Skeletal muscle satellite cell (primary cell): ENCODE data around the gene SPON1.

Experiments
- H3K27me3 ChIP-seq: 2 replicates; pipeline ENCODE4 v1.7.0; 2013; ENCODE audit warnings: low read length; ENCODE audit not compliant: control insufficient read depth, insufficient read depth
- H3K36me3 ChIP-seq: 2 replicates; pipeline ENCODE4 v1.7.0; 2013; ENCODE audit warnings: mild to moderate bottlenecking, control low read depth, low read length; ENCODE audit not compliant: insufficient read depth
- H3K4me1 ChIP-seq: 2 replicates; pipeline ENCODE4 v1.7.0; 2013; ENCODE audit warnings: low read length; ENCODE audit not compliant: control insufficient read depth, insufficient read depth
- H3K4me2 ChIP-seq: 2 replicates; pipeline ENCODE4 v1.7.0; 2013; ENCODE audit warnings: mild to moderate bottlenecking, low read length
- H3K4me3 ChIP-seq: 2 replicates; pipeline ENCODE4 v1.7.0; 2013; ENCODE audit warnings: low read length
- H3K9ac ChIP-seq: 2 replicates; pipeline ENCODE4 v1.7.0; 2013; ENCODE audit warnings: mild to moderate bottlenecking, low read depth, low read length, moderate library complexity
- H3K9me3 ChIP-seq: replicated peaks from 2 replicates; pipeline ENCODE4 v1.7.0; 2013; ENCODE audit warnings: mild to moderate bottlenecking, control low read depth, low read length

Gene SPON1

DNA sequence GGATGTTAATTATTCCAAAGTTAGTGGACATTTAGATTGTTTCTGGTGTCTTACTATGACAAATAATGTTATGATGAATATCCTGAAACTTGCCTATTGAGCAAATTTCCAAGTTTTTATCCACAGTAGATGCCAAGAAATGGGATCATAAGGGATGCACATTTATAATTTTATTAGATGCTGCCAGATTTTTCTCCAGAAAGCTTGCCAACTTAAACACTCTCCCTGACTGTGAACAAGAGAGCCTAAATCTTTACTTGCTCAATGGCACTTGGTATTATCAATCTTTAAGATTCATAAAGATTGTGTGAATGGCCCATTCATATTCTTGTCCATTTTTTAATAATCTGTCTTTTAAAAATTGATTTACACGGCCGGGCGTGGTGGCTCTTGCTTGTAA is 82.4 kb downstream of the SPON1 start:
- H3K9me3 ChIP-seq: no peaks in the 10 kb centered on the region
- no peak overlapping the region for H3K9ac ChIP-seq
- no peaks in the 10 kb centered on the region for H3K4me1 ChIP-seq
- peaks cover 15% of the 10 kb centered on the region for H3K27me3 ChIP-seq
- H3K4me3 ChIP-seq: no peak overlapping the region
- H3K4me2 ChIP-seq: no peak overlapping the region
- no peaks in the 10 kb centered on the region for H3K36me3 ChIP-seq

DNA sequence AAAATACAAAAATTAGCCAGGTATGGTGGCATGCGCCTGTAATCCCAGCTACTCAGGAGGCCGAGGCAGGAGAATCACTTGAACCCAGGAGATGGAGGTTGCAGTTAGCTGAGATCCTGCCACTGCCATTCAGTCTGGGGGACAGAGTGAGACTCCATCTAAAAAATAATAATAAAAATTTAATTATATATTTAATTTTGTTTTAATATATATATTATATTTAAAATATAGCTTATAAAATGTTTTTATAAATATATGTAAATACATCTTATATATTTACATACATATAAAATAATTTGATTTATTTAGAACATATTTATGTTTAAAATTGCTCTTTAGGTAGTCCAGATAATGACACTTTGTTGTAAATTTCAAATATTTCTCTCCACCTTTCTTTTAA is 82.9 kb downstream of the SPON1 start:
- Histone ChIP-seq H3K36me3 (no peaks in the 10 kb centered on the region), H3K4me2 (no peak overlapping the region), H3K9me3 (no peaks in the 10 kb centered on the region), H3K27me3 (peaks cover 15% of the 10 kb centered on the region), H3K4me3 (no peak overlapping the region), H3K4me1 (no peaks in the 10 kb centered on the region), H3K9ac (no peak overlapping the region)

DNA sequence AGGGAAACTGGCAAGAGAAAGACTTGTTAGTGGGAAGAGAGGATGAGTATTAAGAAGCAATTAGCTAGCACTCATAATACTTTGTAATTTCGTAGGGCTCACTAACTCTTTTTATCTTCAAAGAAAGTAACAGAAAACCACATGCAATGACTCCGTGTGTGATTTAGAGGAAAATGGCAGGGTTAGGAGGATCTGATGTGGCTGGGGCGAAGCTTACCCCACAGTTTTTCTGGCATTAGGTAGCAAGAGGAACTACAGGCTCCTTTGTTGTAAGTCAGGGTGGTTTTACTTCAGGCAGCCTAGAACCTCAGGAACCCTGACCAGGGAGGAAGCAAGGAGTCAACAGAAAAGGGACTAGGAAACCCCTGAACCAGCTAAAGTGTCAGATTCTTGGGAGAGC is 89.7 kb downstream of the SPON1 start:
- no peak overlapping the region for H3K4me3 ChIP-seq
- H3K9me3 ChIP-seq: no peaks in the 10 kb centered on the region
- H3K36me3 ChIP-seq: no peaks in the 10 kb centered on the region
- H3K9ac ChIP-seq: no peak overlapping the region
- no peaks in the 10 kb centered on the region for H3K4me1 ChIP-seq
- H3K27me3 ChIP-seq: peaks cover 17% of the 10 kb centered on the region
- H3K4me2 ChIP-seq: no peak overlapping the region

DNA sequence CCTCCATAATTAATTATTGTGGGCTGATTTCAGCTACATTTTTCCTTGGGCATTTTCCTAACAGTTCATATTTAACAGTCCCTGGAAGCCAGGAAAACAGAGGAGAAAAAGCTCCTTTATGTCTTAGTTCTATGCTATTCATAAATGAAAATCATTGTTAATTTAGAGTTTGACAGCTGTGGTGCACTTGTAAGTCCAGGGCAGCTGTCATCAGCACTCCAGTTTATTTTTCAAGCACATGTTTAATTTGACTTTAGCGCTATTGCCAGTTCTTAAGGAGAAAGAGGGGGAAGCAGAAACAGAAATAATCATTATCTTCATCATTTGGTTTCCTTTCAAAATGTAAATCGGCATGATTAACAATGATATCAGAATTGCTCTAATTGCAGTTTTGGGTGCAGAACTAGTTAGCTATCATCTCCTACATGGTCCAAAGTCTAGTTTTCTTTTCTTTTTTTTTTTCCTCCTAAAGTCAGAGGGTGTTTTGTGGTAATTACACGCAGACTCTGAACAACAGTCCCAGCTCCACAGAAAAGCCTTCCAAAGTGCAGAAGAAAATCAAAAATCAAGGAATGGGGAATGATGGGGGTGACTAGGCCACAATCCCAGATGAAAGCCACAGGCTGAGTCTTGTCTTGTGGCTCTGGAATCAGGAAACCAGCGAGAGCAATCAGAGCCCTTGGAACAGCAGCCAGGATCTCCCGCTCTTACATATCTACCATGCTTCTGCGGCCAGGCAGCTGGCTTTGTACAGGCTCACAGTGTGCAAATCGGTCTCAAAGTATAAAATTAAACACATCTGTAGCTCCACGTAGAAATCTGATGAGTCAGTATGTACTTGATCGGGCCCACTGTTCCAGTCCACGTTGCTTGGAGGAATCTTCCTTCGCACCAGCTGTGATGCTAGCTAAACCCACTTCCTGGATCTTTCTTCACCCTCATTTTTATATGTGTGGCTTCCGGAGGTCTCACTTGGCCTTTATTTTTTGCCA is 91.9 kb downstream of the SPON1 start:
- Histone ChIP-seq H3K36me3 (no peaks in the 10 kb centered on the region), H3K9ac (no peak overlapping the region), H3K27me3 (peaks cover 15% of the 10 kb centered on the region), H3K4me3 (no peak overlapping the region), H3K9me3 (no peaks in the 10 kb centered on the region), H3K4me2 (no peak overlapping the region), H3K4me1 (no peaks in the 10 kb centered on the region)

DNA sequence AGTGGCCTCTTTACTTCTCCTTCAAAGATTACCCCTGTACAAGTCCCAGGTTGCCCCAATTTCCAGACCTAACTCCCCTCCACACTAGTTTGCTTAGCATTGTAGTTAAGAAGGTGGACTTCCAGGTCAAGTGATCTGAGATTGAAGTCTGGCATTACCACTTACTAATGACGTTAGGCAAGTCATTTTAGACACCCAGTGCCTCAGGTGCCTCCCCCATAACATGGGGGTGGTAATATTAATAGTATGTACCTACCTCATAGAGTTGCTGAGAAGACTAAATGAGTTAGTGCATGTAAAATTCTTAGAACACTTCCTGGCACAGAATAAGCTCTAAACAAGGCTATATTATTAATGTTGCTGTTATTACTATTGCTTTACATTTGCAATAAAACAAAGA is 93.4 kb downstream of the SPON1 start:
- no peak overlapping the region for H3K9ac ChIP-seq
- H3K36me3 ChIP-seq: no peaks in the 10 kb centered on the region
- H3K4me2 ChIP-seq: no peak overlapping the region
- H3K27me3 ChIP-seq: peaks cover 15% of the 10 kb centered on the region
- no peaks in the 10 kb centered on the region for H3K9me3 ChIP-seq
- H3K4me3 ChIP-seq: no peak overlapping the region
- no peaks in the 10 kb centered on the region for H3K4me1 ChIP-seq

DNA sequence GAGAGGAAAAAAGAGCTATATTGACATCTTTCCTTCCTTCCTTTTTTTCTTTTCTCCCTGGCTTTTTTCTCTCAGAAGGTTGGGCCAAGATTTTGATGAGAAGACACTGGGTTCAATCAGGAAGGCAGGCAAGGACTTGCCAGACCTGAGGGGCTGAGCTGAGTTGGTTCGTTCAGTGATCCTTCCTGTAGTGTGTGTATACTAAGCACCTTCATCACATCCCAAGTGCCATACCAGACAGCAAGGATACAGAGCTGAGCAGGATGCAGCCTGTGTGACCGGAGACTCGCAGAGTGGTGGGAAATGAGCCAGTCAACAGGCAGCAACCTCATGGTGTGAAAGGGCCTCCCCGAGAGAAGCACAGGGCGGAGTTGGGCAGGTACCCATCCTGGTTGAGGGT is 95.5 kb downstream of the SPON1 start:
- no peak overlapping the region for H3K4me2 ChIP-seq

DNA sequence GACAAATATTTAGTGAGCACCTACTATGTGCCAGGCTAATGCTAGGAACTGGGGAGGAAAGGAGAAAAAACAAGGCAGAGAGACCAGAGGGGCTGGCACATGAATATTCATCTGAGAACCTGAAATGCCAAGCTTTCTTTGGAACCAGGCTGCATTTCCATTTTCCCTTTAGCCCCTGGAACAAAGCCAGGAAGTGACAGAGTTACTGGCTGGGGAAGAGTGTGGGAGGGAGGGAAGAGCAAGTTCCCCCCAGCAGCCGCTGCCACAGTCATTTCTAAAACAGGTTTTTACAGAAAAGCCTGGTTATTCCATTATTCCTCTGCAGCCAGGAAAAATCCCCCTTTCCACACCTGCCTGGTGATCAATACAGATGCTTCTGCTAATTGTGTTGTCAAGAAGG is 97.0 kb downstream of the SPON1 start:
- no peaks in the 10 kb centered on the region for H3K9me3 ChIP-seq

More for the DNA sequence above, 95.5 kb downstream of the SPON1 start:
- Histone ChIP-seq H3K27me3 (peaks cover 19% of the 10 kb centered on the region), H3K4me1 (no peaks in the 10 kb centered on the region), H3K9ac (no peak overlapping the region), H3K9me3 (no peaks in the 10 kb centered on the region), H3K4me3 (no peak overlapping the region), H3K36me3 (no peaks in the 10 kb centered on the region)

DNA sequence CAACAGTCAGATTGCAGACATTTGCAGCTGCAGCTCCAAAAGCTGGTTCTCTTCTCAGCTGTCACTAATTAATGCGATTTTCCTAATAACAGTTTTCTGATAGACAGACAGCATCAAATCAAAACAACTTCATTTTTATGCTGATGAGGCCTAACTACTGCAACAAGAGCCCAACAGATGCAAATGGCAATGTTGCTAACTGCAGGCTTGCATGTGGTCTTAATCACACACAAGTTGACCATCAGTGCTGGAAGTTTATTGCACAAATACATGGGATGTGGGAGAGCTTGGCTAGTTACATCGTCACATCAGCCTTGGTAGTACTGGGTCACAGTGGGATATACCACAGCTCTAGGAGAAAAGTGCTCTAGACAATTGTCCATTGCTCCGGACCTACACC is 99.2 kb downstream of the SPON1 start:
- Histone ChIP-seq H3K36me3 (no peaks in the 10 kb centered on the region), H3K9me3 (no peaks in the 10 kb centered on the region), H3K27me3 (peaks cover 12% of the 10 kb centered on the region)

More for the DNA sequence above, 97.0 kb downstream of the SPON1 start:
- Histone ChIP-seq H3K4me3 (no peak overlapping the region), H3K27me3 (peaks cover 10% of the 10 kb centered on the region), H3K4me2 (no peak overlapping the region), H3K9ac (no peak overlapping the region), H3K36me3 (no peaks in the 10 kb centered on the region), H3K4me1 (no peaks in the 10 kb centered on the region)

DNA sequence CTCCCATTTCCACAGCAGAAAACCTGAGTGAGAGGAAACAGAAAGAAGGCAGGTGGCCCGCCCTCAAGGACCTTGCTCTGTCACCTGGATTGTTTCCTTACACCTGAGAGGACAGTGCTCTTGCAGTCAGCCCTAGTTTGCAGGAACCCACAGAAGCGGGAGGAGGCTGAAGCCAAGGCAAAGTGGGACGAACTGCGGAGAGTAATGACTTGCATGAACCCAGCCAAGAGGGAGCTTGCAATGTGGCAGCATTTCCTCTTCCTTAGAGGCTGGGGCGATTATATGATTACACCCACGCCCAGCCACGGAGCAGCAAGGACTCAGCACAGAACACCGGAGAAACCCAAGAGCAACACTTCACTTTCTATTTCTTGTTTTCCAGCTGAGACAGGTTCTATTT is 102.6 kb downstream of the SPON1 start:
- Histone ChIP-seq H3K4me2 (no peak overlapping the region), H3K4me1 (no peaks in the 10 kb centered on the region), H3K9me3 (no peaks in the 10 kb centered on the region), H3K4me3 (no peak overlapping the region), H3K36me3 (no peaks in the 10 kb centered on the region), H3K27me3 (peaks cover 12% of the 10 kb centered on the region), H3K9ac (no peak overlapping the region)

More for the DNA sequence above, 99.2 kb downstream of the SPON1 start:
- Histone ChIP-seq H3K4me1 (no peaks in the 10 kb centered on the region), H3K4me3 (no peak overlapping the region), H3K4me2 (no peak overlapping the region), H3K9ac (no peak overlapping the region)

DNA sequence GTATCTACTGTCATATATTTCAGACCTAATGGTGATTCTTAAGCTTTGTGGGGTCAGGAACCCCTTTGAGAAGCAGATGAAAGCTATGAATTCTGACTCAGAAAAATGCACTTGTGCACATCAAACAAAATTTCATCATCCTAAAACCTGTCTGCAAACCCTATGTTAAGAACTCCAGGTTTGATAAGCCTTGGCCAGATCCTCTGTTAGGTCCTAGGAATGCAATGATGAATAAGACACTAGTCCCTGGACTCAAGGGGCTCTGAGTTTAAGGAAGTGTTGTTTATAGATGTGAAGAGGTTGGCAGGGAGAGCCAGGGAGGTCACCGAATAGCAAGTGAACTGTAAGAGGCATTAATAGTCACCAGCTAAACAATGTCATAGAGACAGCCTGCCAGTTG is 103.2 kb downstream of the SPON1 start:
- Histone ChIP-seq H3K4me3 (no peak overlapping the region), H3K36me3 (no peaks in the 10 kb centered on the region), H3K27me3 (peaks cover 12% of the 10 kb centered on the region), H3K4me2 (no peak overlapping the region), H3K9me3 (no peaks in the 10 kb centered on the region), H3K9ac (no peak overlapping the region), H3K4me1 (no peaks in the 10 kb centered on the region)

DNA sequence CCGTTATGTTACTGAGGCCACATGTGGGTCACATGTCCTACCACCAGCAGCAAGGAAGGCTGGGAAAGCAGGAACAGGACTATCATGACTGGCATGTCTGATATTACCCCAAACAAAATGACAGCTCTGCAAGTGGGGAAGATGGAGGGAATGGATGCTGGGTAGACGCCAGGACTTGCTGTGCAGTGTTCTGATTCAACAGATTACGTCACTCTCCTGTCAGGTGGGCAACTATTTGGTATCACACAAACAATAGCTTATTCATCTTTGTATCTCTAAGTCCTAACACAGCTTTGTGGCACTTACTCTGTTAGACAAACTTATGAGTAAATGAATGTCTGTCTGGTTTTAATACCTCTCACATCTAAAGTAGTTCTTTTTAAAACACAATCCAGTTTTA is 105.2 kb downstream of the SPON1 start:
- Histone ChIP-seq H3K4me3 (no peak overlapping the region), H3K4me1 (no peaks in the 10 kb centered on the region), H3K36me3 (no peaks in the 10 kb centered on the region), H3K27me3 (peaks cover 9% of the 10 kb centered on the region), H3K9ac (no peak overlapping the region), H3K4me2 (no peak overlapping the region), H3K9me3 (no peaks in the 10 kb centered on the region)

DNA sequence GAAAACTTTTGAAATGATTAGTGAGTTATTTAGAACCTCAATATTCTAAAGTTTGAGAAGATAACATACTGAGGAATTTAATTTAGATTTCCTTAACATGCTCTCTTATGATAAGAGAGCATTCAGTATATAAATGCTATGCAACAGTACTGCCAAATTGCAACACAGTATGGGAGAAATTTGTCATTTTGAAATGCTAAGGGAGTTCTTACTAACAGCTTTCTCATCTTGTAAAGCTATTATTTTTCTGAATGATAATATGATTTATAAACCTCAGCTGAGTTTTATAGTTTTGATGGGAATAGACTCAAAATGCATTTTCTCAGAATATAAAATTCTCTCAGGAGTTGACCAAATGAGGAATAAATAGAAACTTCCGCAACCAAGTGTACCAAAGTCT is 108.4 kb downstream of the SPON1 start:
- H3K27me3 ChIP-seq: no peaks in the 10 kb centered on the region
- H3K9ac ChIP-seq: no peak overlapping the region
- H3K4me3 ChIP-seq: no peak overlapping the region
- no peak overlapping the region for H3K4me2 ChIP-seq
- H3K9me3 ChIP-seq: no peaks in the 10 kb centered on the region
- no peaks in the 10 kb centered on the region for H3K36me3 ChIP-seq
- H3K4me1 ChIP-seq: no peaks in the 10 kb centered on the region
